Right forelimb (tissue), 1 donor: ENCODE measurements around the gene PDLIM1.
"Not testable (repeated sequence)": the region's sequence is repeated elsewhere in the genome, so short reads cannot be mapped to it uniquely, and the experiment has no call there.

Source experiments
- DNase-seq: peaks from one replicate; pipeline ENCODE4 v3.0.0-alpha.2; 2018

The PDLIM1 gene

DNA sequence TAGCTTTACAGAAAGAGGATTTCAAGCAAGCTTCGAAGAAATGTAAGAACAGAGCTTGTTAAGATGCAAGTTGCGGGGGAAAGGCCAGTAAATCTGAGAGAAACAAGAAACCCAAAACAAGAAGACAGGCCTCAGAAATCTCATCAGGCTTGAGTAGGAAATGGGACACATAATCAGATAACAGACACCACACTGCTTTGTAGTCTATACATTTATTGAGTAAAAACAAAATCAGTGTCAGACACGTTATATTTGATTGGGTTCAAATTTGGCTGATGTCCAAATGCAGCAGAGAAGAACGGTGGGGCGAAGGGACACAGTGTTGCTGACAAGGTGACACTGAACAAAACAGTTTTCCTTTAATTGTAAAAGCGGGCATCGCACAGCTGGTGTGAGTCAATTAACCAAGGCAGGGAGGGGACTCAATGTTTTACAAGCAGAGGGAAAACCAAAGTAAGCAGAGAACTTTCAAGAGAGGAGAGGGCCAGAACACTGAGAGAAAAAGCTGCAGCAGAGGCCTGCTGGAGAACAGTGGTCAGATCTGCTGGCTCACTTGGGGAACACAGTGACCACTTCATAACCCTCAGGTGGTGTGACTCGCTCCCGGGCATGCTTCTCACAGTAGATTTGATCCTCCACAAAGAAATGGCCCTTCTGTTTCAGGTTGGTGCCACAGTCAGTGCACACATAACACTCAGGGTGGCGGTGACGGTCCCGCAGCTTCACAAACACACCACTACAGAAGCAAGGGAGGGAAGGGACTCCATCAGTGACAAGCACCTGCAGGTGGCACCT is 53.2 kb downstream of the PDLIM1 start:
- DNase-seq, result no peak

GRCh38 chr10:95236068-95236903 is 54.5 kb downstream of the PDLIM1 start:
- DNase-seq, result no peak

DNA sequence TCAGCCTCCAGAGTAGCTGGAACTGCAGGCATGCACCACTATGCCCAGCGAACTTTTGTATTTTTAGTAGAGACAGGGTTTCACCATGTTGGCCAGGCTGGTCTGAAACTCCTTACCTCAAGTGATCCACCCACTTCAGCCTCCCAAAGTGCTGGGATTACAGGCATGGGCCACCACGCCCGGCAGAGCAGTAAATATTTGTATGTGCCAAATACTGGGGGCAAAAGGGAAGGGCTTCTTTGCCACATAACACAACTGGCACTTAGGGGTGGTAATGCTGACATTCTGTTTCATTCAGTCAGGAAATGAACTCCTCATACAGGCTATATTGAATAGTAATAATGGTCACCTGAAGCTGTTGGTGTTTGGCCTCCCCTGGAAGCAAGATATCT is 55.1 kb downstream of the PDLIM1 start:
- no peak for DNase-seq

DNA sequence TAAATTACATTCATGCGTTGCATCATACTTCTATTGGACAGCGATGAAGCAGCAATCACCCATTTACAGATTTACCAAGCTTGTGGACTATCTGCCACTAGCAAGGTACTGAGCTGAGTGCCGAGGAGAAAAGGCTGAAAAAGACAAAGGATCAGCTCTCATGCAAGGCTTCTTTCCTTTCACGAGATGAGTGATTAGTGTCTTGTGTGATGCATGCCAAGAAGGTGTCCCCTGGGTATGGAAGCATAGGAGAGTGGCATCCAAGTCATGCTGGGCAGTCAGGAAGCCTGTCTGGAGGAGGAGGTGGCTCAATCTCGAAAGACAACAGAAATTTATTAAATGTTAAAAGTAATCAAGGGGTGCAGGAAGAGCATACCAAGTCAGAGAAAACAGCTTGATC is 55.9 kb downstream of the PDLIM1 start:
- DNase-seq, result no peak

DNA sequence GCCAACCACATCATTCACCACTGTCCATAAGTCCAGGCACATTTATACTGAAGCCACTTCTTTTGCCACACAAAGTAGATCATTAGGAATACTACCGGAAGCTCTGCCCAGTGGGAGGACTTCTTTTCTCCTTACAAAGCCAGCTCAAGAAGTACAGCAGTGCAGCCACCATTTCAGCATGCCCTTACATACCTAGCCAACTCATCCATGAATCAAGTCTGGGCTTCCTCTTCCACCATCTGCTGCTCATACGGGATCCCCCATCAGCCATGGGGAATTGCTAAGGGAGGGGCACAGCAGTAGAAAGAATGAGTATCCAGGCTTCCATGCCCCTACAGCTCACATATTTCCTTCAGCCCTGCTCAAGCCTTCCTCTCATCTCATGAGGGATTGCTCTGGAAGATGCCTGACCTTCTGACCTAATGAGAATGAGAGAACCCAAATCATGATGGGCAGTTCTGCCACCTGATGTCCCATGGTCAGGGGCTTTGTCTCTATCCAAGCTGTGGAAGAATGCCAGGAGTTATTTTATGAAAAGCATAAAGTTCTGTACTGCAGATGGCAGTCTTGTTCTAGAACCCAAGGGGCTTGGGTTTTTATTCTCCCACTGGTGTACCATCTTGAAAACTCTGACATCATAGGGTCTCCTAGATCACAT is 57.3 kb downstream of the PDLIM1 start:
- no peak for DNase-seq

- peak; percentile 64 for DNase-seq
Observed at GRCh38 chr10:95230677-95231586, 59.9 kb downstream of the PDLIM1 start.

GRCh38 chr10:95229724-95230627 is 60.8 kb downstream of the PDLIM1 start:
- no peak for DNase-seq

DNA sequence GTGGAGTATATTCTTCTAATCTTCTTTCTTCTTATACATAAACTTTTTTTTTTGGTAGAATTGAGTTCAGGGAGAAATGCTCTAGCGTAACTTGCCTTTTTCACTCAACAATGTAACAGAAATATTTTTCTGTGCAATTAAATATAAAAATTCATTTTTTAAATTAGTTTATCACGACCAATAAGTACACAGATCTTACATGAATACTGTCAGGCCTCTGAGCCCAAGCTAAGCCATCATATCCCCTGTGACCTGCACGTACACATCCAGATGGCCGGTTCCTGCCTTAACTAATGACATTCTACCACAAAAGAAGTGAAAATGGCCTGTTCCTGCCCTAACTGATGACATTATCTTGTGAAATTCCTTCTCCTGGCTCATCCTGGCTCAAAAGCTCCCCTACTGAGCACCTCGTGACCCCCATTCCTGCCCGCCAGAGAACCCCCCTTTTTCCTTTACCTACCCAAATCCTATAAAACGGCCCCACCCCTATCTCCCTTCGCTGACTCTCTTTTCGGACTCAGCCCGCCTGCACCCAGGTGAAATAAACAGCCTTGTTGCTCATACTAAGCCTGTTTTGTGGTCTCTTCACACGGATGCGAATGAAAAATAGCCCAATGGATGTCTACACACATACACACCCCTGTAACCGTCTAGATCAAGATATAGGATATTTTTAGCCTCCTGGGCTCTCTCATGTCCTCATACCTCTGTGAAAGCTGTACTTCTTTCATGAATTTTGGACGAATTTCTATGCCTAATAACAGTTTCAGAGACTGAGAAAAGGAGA is 61.7 kb downstream of the PDLIM1 start:
- DNase-seq, result not testable (repeated sequence)

DNA sequence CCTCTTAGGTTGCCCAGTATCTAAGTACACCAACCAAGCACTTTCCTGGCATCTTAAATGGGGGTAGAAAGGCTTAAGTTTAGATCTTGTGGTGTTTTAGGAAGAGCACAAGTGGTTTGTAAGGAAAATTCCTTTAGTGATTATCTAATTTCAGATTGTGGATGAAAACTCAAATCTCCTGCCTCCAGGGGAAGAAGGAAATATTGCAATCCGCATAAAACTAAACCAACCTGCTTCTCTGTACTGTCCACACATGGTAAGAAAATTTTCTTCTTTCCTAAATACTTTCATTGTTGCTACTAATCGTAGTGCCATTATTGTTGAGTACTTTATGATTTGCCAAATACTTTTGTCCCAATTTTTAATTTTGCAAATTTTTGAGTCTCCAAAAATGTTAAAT is 65.7 kb downstream of the PDLIM1 start:
- no peak for DNase-seq

DNA sequence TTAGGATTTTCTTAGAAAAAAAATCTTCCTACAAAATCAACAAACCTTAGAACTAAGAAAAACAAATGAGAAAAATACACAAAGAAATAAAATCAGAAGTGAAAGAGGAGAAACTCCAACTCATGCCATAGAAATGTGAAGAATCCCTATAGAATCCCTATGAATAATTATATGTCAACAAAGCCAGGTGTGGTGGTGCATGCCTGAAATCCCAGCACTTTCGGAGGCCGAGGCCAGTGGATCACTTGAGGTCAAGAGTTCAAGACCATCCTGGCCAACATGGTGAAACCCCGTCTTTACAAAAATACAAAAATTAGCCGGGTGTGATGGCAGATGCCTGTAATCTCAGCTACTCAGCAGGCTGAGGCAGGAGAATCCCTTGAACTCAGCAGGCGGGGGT is 69.7 kb downstream of the PDLIM1 start:
- DNase-seq, result no peak

DNA sequence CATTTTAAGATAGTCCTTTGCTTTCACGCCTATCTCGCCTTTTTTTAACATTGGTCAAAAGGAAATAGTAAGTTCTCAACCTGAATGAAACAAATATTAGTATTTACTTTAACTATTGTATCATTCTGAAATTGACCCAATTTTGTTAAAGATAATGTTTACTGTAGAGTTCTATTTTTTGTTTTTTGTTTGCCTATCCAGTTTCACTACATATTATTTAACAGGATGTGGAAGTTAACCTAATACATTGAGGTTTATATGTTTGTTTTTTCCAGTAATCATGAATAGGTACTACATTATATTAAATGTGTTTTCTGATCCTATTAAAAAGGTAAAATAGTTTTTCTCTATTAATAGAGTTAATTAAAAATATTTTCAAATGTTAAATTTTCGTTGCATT is 70.3 kb downstream of the PDLIM1 start:
- no peak for DNase-seq

- no peak for DNase-seq
Observed at GRCh38 chr10:95217476-95217875, 73.3 kb downstream of the PDLIM1 start.

DNA sequence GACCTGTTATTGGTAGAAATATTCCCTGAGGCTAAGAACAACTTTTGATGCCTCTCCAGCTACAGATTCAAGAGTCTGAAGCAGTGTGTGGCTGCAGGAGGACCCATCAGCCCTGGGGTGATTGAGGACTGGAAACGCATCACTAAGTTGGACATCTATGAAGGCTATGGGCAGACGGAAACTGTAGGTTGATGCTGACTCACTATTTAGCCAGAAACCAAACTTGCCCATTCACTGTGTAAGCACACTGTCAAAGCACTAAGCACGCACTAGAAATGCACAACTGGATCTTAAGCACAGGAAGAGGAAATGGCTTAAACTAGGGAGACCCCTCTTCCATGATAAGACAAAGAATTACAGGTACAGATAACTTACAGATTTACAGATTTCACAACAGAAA is 76.0 kb downstream of the PDLIM1 start:
- no peak for DNase-seq

- no peak for DNase-seq
Observed at GRCh38 chr10:95214369-95214768, 76.4 kb downstream of the PDLIM1 start.

DNA sequence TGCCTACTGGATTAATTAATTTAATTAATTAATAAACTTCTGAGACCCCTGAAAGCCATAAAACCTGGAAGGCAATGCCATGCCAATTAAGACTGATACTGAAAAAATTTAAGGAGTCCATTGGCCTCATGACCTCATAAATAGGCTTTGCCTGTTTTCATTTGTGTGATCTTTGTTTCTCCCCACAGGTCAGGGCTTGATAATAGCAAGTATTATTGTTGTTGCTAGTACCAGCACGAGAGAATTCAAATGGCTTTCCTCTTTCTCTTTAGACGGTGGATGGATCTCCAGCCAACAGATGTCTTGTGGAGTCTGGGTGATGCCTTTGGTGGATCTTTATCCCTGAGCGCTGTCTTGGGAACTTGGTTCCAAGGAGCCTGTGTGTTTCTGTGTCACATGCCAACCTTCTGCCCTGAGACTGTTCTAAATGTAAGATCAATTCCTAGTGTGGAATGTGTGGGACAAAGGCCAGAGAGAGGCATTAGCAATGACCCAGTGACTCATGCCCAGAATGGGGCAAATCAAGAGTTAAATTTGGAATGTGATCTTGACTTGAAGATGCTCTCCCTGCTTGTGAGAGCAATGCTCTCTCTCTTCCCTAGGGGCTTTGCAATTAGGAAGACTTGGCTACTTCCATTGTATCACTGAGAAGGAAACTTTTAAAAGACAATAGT is 79.1 kb downstream of the PDLIM1 start:
- DNase-seq, result no peak

DNA sequence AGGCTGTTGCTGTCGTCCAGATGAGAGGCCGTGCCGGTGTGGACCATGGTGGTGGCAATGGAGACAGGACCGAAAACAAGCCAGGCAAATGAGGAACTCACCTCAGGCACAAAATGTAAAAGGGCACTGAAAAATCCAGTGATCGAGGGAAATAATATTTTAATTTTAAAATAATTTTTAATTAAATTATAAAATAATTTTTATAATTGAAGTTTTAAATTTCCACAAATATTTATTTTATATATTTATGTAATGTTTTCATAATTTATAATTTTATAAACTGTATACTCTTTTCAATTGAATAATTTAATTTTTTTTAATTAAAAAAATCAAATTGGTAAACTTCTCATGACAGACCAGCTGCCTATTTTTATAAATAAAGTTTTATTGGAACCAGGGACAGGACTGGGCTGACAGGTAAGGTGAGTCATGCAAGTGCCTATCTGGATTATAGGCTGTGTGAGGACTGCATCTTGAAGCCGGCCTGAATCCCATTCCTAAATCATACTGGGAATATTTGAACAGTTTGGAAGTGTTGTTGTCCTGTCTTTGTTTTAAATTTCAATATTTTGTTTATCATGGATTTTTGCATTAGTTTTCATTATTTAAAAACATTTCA is 81.2 kb downstream of the PDLIM1 start:
- DNase-seq, result no peak

DNA sequence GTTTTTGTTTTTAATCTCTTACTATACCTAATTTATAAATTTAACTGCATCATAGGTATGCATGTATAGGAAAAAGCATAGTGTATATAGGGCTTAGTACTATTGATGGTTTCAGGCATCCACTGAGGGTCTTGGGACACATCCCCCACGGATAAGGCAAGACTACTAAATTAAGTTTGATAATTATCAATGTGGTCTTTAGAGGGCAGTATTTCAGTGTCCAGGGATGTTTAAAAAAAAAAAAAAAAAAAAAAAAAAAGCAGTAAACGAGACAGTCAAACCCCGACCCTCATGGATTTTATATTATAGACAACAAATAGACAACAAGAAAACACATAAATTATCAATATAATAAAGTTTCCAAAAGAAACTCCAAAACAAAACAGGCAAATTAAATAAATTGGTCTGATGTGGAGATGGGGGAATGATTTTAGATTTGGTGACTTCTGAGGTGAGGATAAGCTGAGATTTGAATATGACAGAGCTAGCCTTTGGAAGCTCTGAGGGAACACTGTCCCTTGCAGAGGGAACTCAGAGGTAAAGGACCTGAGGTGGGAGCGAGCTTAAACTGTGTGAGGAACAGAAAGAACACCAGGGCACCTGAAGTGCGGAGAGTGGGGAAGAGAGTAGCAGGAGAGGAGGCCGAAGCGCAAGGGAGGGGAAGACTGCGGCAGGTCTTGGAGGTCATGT is 82.0 kb downstream of the PDLIM1 start:
- DNase-seq, result no peak

GRCh38 chr10:95202865-95203264 is 87.9 kb downstream of the PDLIM1 start:
- DNase-seq, result not testable (repeated sequence)

- DNase-seq, result no peak
Observed at GRCh38 chr10:95201736-95202135, 89.1 kb downstream of the PDLIM1 start.
